A549 (cell line): ENCODE data around the gene SEC31B. TPM values are rescaled to one million over a fixed set of nuclear protein-coding genes. Genes with fewer than 3 reads are reported as not detected.

ENCODE experiments used
- ATAC-seq, 2 experiments: fragments of 200-7000 bp in 1 of 2; fragments of >200 bp in 1 of 2; cut with Nextera tagmentation in 1 of 2; cut with Tn5 transposase in 1 of 2; 3 replicates each; pipeline versions ENCODE4 v1.8.0 to v1.9.1; 2018 to 2020; ENCODE audit warnings: mild to moderate bottlenecking in 1 of 2, moderate library complexity in 1 of 2
- CTCF ChIA-PET: fragments of 300-600 bp; sonication (Branson Sonifier 250); formaldehyde crosslinking; extraction: SDS; loops from one replicate; lab custom pipeline; 2021; ENCODE audit warnings: antibody characterized with exemption, inconsistent platforms; lab: Yijun Ruan, JAX
- POLR2A ChIA-PET: fragments of 350-600 bp; formaldehyde crosslinking; extraction: SDS; loops from one replicate; lab custom pipeline; 2021; ENCODE audit warnings: antibody characterized with exemption, inconsistent platforms; lab: Yijun Ruan, JAX
- DNase-seq, 2 experiments: peaks; one replicate each; pipeline versions ENCODE4 v3.0.0 to v3.0.0-alpha.2; 2011 to 2016; ENCODE audit warnings: low read depth in 1 of 2, low spot score in 1 of 2
- FAIRE-seq: peaks from 2 replicates; lab custom pipeline; 2011; peaks lifted over from hg19 to GRCh38; lab: Jason Lieb, UNC
- H3K27ac ChIP-seq, 2 experiments: fragments of >200 bp; sonication (Bioruptor Twin); formaldehyde crosslinking; 3 replicates each; pipeline ENCODE4 v1.5.1; 2016 to 2017
- H3K4me1 ChIP-seq: fragments of >200 bp; sonication (Bioruptor Twin); formaldehyde crosslinking; 3 replicates; pipeline ENCODE4 v1.6.1; 2016
- H3K4me2 ChIP-seq: fragments of >200 bp; sonication (Bioruptor Twin); formaldehyde crosslinking; 3 replicates; pipeline ENCODE4 v1.6.1; 2016
- H3K4me3 ChIP-seq: fragments of >200 bp; sonication (Bioruptor Twin); formaldehyde crosslinking; 3 replicates; pipeline ENCODE4 v1.5.1; 2016
- H3K9me3 ChIP-seq: fragments of >200 bp; sonication (Bioruptor Twin); formaldehyde crosslinking; 3 replicates; pipeline ENCODE4 v1.6.1; 2016
- CBX2 ChIP-seq: fragments of 200-600 bp; sonication (generic); IDR thresholded peaks from 2 replicates; pipeline ENCODE4 v1.6.1; 2016; ENCODE audit warnings: low read depth, mild to moderate bottlenecking, borderline replicate concordance
- CHD2 ChIP-seq: fragments of 150-350 bp; IDR thresholded peaks from 2 replicates; pipeline ENCODE4 v1.6.1; 2014; ENCODE audit warnings: low read length; ENCODE audit not compliant: partially characterized antibody
- ELK1 ChIP-seq: fragments of 150-350 bp; IDR thresholded peaks from 2 replicates; pipeline ENCODE4 v1.6.1; 2014; ENCODE audit warnings: low read depth, mild to moderate bottlenecking, low read length
- EP300 ChIP-seq, 2 experiments: fragments of >200 bp; sonication (Bioruptor Twin); formaldehyde crosslinking; IDR thresholded peaks; 2 replicates in 1 of 2; 3 replicates in 1 of 2; pipeline ENCODE4 v1.6.1; 2016 to 2017
- FOSL2 ChIP-seq, 2 experiments: fragments of 450-650 bp in 1 of 2; fragments of >200 bp in 1 of 2; sonication (Bioruptor Twin) in 1 of 2; formaldehyde crosslinking; IDR thresholded peaks; 2 replicates each; pipeline versions ENCODE4 v1.5.0 to v1.6.1; 2016 to 2020; ENCODE audit warnings: mild to moderate bottlenecking in 1 of 2, moderate library complexity in 1 of 2
- GATA3 ChIP-seq: IDR thresholded peaks from 2 replicates; pipeline ENCODE4 v1.6.1; 2012; ENCODE audit warnings: borderline replicate concordance
- HES2 ChIP-seq: fragments of >200 bp; sonication (Bioruptor Twin); formaldehyde crosslinking; IDR thresholded peaks from 2 replicates; pipeline ENCODE4 v1.6.1; 2016
- HOXB13 ChIP-seq: fragments of 250-450 bp; sonication (Bioruptor Pico); IDR thresholded peaks from 2 replicates; pipeline ENCODE4 v1.5.0; 2020; ENCODE audit warnings: low read depth, mild to moderate bottlenecking, moderate library complexity
- HOXB5 ChIP-seq: fragments of 250-450 bp; sonication (Bioruptor Pico); IDR thresholded peaks from 2 replicates; pipeline ENCODE4 v1.5.0; 2020; ENCODE audit warnings: mild to moderate bottlenecking, moderate library complexity
- KDM5A ChIP-seq: fragments of 200-600 bp; sonication (generic); IDR thresholded peaks from 2 replicates; pipeline ENCODE4 v1.6.1; 2016; ENCODE audit warnings: antibody characterized with exemption, mild to moderate bottlenecking
- NPAS2 ChIP-seq: fragments of 250-450 bp; sonication (Bioruptor Pico); IDR thresholded peaks from 2 replicates; pipeline ENCODE4 v1.8.0; 2022; ENCODE audit warnings: mild to moderate bottlenecking, moderate library complexity, borderline replicate concordance
- POLR2AphosphoS2 ChIP-seq: conservative IDR thresholded peaks from 2 replicates; pipeline ENCODE4 v1.6.1; 2012; ENCODE audit warnings: low read length, improper control_type of control experiment, inconsistent platforms
- RARB ChIP-seq: fragments of 250-450 bp; sonication (Bioruptor Pico); IDR thresholded peaks from 2 replicates; pipeline ENCODE4 v1.8.0; 2021; ENCODE audit warnings: mild to moderate bottlenecking, moderate library complexity
- REST ChIP-seq: fragments of 200-600 bp; sonication (generic); IDR thresholded peaks from 2 replicates; pipeline ENCODE4 v1.6.1; 2016; ENCODE audit warnings: antibody characterized with exemption, mild to moderate bottlenecking, moderate library complexity
- RFX5 ChIP-seq: fragments of 450-650 bp; IDR thresholded peaks from 2 replicates; pipeline ENCODE4 v1.7.1; 2014; ENCODE audit warnings: antibody characterized with exemption, mild to moderate bottlenecking, moderate library complexity
- RNF2 ChIP-seq: fragments of 200-600 bp; sonication (generic); IDR thresholded peaks from 2 replicates; pipeline ENCODE4 v1.6.1; 2016; ENCODE audit warnings: low read depth, mild to moderate bottlenecking, antibody characterized with exemption, moderate library complexity, borderline replicate concordance
- ZC3H11A ChIP-seq: fragments of 450-650 bp; IDR thresholded peaks from 2 replicates; pipeline ENCODE4 v1.6.1; 2014; ENCODE audit warnings: antibody characterized with exemption, mild to moderate bottlenecking
- ZNF302 ChIP-seq: fragments of 250-450 bp; sonication (Bioruptor Pico); IDR thresholded peaks from 2 replicates; pipeline ENCODE4 v1.9.0; 2021; ENCODE audit warnings: inconsistent platforms, mild to moderate bottlenecking, moderate library complexity
- ZSCAN20 ChIP-seq: fragments of 250-450 bp; sonication (Bioruptor Pico); IDR thresholded peaks from 2 replicates; pipeline ENCODE4 v1.8.0; 2022; ENCODE audit warnings: mild to moderate bottlenecking, moderate library complexity
- WGBS: methylation state at CpG from one replicate; pipeline ENCODE4 v1.1.6; 2017; ENCODE audit errors: missing lambda C conversion rate; 5-methylcytosine and 5-hydroxymethylcytosine counted together
- polyA plus RNA-seq, 4 experiments: library from polyadenylated mRNA; depleted of rRNA in 3 of 4; stranded (reverse); fragments of >200 nt; fragmentation: RNase III in 1 of 4; extraction: RNeasy Plus Mini Kit Qiagen cat#74134 plus additional on column Dnase treatment in 1 of 4; gene quantifications; 2 replicates in 3 of 4; 3 replicates in 1 of 4; pipeline ENCODE4 v1.2.3, GENCODE V29; 2011 to 2017
- TF ChIP-seq, protein P1 (sequence below): IDR thresholded peaks from 2 replicates; pipeline ENCODE4 v1.6.1; 2012; ENCODE audit warnings: low read depth, borderline replicate concordance

The SEC31B gene
- polyA plus RNA-seq, 2 of the 4 experiments (the other 2 are of a cell fraction) = 6.2 to 7.1 TPM

GRCh38 chr10:100522945-100523344, 3.3 kb upstream of the SEC31B start:
- TF ChIP-seq RFX5 = no peak
- no peak for TF ChIP-seq HOXB13 (CRISPR knock-in tag)
- TF ChIP-seq HES2 = no peak
- no peak for TF ChIP-seq RNF2
- no peak for TF ChIP-seq CHD2
- TF ChIP-seq POLR2AphosphoS2 = no peak
- no peak for TF ChIP-seq GATA3
- TF ChIP-seq RARB (CRISPR knock-in tag) = no peak
- TF ChIP-seq HOXB5 = no peak
- no peak for TF ChIP-seq EP300 (IDR thresholded peaks at IDR 0.05)
- TF ChIP-seq, protein P1, sequence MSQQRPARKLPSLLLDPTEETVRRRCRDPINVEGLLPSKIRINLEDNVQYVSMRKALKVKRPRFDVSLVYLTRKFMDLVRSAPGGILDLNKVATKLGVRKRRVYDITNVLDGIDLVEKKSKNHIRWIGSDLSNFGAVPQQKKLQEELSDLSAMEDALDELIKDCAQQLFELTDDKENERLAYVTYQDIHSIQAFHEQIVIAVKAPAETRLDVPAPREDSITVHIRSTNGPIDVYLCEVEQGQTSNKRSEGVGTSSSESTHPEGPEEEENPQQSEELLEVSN = no peak
- TF ChIP-seq ZSCAN20 (CRISPR knock-in tag) = no peak
- no peak for TF ChIP-seq ZC3H11A
- no peak for TF ChIP-seq CBX2
- TF ChIP-seq NPAS2 (CRISPR knock-in tag) = no peak
- TF ChIP-seq ZNF302 (CRISPR knock-in tag) = no peak
- Histone ChIP-seq H3K27ac (no peak overlapping the region), H3K4me2 (no peak overlapping the region), H3K9me3 (no peaks in the 10 kb centered on the region), H3K4me1 (no peaks in the 10 kb centered on the region; the same call in 2 of the 3 replicates), H3K4me3 (no peak overlapping the region)
- no peak for FAIRE-seq
- no peak for DNase-seq
- no peak for ATAC-seq
- ChIA-PET POLR2A (interaction anchor here (1.4 kb wide), 1 partner anchor 13 kb away, joined by 3 read pairs; the partner anchor contains the start of gene HIF1AN), CTCF (interaction anchor here (0.7 to 20.4 kb wide), 10 partner anchors 12 to 356 kb away, joined by 3 to 353 read pairs (median 9); partner anchors contain the start of genes HIF1AN and SCD)
- WGBS = 92% methylated on average over 9 of the region's 9 CpGs

- no peak for FAIRE-seq
- WGBS = 86% methylated on average over 5 of the region's 5 CpGs
- no peak for DNase-seq
- TF ChIP-seq ELK1 (no peak), KDM5A (no peak), FOSL2 (IDR thresholded peaks at IDR 0.05) (no peak), FOSL2 (CRISPR knock-in tag; IDR thresholded peaks at IDR 0.05) (peak; percentile 87), REST (no peak)
- ChIA-PET CTCF (interaction anchor here (0.7 to 20.4 kb wide), 10 partner anchors 12 to 356 kb away, joined by 3 to 353 read pairs (median 9); partner anchors contain the start of genes HIF1AN and SCD), POLR2A (interaction anchor here (1.4 kb wide), 1 partner anchor 14 kb away, joined by 3 read pairs; the partner anchor contains the start of gene HIF1AN)
- no peaks in the 10 kb centered on the region for H3K9me3 ChIP-seq
- H3K4me1 ChIP-seq = no peaks in the 10 kb centered on the region
- no peak overlapping the region for H3K4me2 ChIP-seq
- no peak overlapping the region for H3K4me3 ChIP-seq
- no peak overlapping the region for H3K27ac ChIP-seq
- ATAC-seq = no peak
Measured at GRCh38 chr10:100522107-100522801, 2.6 kb upstream of the SEC31B start.
